Mesenchymal stem cell (in vitro differentiated cells and primary cell): ENCODE data around the gene PALLD.

ENCODE experiments used
- DNase-seq: peaks from one replicate; pipeline ENCODE4 v3.0.0-alpha.2; 2013
- H2AFZ ChIP-seq: one replicate; pipeline ENCODE4 v1.6.1; 2013; ENCODE audit warnings: low read depth, mild to moderate bottlenecking, control low read depth, inconsistent platforms, low read length, moderate library complexity
- H2AK5ac ChIP-seq: 2 replicates; pipeline ENCODE4 v1.6.1; 2013; ENCODE audit warnings: low read length, moderate library complexity, mild to moderate bottlenecking, inconsistent platforms; ENCODE audit not compliant: severe bottlenecking
- H2BK120ac ChIP-seq: one replicate; pipeline ENCODE4 v1.6.1; 2013; ENCODE audit warnings: low read depth, mild to moderate bottlenecking, inconsistent platforms, low read length, moderate library complexity
- H2BK12ac ChIP-seq, 2 experiments: one replicate each; pipeline ENCODE4 v1.6.1; 2013; ENCODE audit warnings: inconsistent platforms in 2 of 2, low read length in 2 of 2, mild to moderate bottlenecking in 2 of 2, moderate library complexity in 2 of 2, control low read depth in 1 of 2
- H2BK15ac ChIP-seq: one replicate; pipeline ENCODE4 v1.6.1; 2013; ENCODE audit warnings: mild to moderate bottlenecking, low read depth, inconsistent platforms; ENCODE audit not compliant: poor library complexity, severe bottlenecking
- H2BK5ac ChIP-seq: 2 replicates; pipeline ENCODE4 v1.6.1; 2013; ENCODE audit warnings: low read depth, mild to moderate bottlenecking, low read length, control low read depth, inconsistent platforms; ENCODE audit not compliant: poor library complexity, severe bottlenecking
- H3K14ac ChIP-seq, 2 experiments: one replicate each; pipeline ENCODE4 v1.6.1; 2013; ENCODE audit warnings: inconsistent platforms in 2 of 2, low read length in 2 of 2, control low read depth in 1 of 2, mild to moderate bottlenecking in 1 of 2, moderate library complexity in 1 of 2
- H3K18ac ChIP-seq, 2 experiments: one replicate each; pipeline ENCODE4 v1.6.1; 2013; ENCODE audit warnings: inconsistent platforms in 2 of 2, low read length in 2 of 2, control low read depth in 1 of 2, low read depth in 1 of 2, mild to moderate bottlenecking in 1 of 2
- H3K23ac ChIP-seq, 2 experiments: one replicate each; pipeline ENCODE4 v1.6.1; 2013; ENCODE audit warnings: inconsistent platforms in 2 of 2, low read length in 2 of 2, mild to moderate bottlenecking in 2 of 2, moderate library complexity in 2 of 2, control low read depth in 1 of 2
- H3K27ac ChIP-seq: 2 replicates; pipeline ENCODE4 v1.5.1; 2013; ENCODE audit warnings: mild to moderate bottlenecking, moderate library complexity, low read length, control low read depth, inconsistent platforms; ENCODE audit not compliant: poor library complexity, severe bottlenecking
- H3K27me3 ChIP-seq, 2 experiments: 2 replicates each; pipeline versions ENCODE4 v1.6.1 to v1.7.0; 2013; ENCODE audit warnings: low read length in 2 of 2, mild to moderate bottlenecking in 2 of 2, moderate library complexity in 2 of 2, control low read depth in 1 of 2, inconsistent platforms in 1 of 2; ENCODE audit not compliant: control insufficient read depth in 1 of 2, insufficient read depth in 1 of 2
- H3K36me3 ChIP-seq, 2 experiments: 2 replicates each; pipeline versions ENCODE4 v1.6.1 to v1.7.0; 2013; ENCODE audit warnings: low read length in 2 of 2, control low read depth in 1 of 2, inconsistent platforms in 1 of 2, low read depth in 1 of 2, mild to moderate bottlenecking in 1 of 2; ENCODE audit not compliant: insufficient read depth in 2 of 2, control insufficient read depth in 1 of 2
- H3K4ac ChIP-seq, 2 experiments: one replicate each; pipeline ENCODE4 v1.6.1; 2013; ENCODE audit warnings: inconsistent platforms in 2 of 2, low read length in 2 of 2, mild to moderate bottlenecking in 2 of 2, moderate library complexity in 2 of 2, control low read depth in 1 of 2, low read depth in 1 of 2
- H3K4me1 ChIP-seq: 2 replicates; pipeline ENCODE4 v1.6.1; 2013; ENCODE audit warnings: low read depth, low read length, control low read depth; ENCODE audit not compliant: control insufficient read depth, insufficient read depth
- H3K4me2 ChIP-seq: 2 replicates; pipeline ENCODE4 v1.6.1; 2013; ENCODE audit warnings: low read length, mild to moderate bottlenecking, inconsistent platforms; ENCODE audit not compliant: poor library complexity, severe bottlenecking
- H3K4me3 ChIP-seq, 2 experiments: 2 replicates each; pipeline versions ENCODE4 v1.5.1 to v1.7.0; 2013; ENCODE audit warnings: low read length in 2 of 2, mild to moderate bottlenecking in 2 of 2, control low read depth in 1 of 2, low read depth in 1 of 2; ENCODE audit not compliant: insufficient read depth in 1 of 2
- H3K79me1 ChIP-seq: replicated peaks from 2 replicates; pipeline ENCODE4 v1.6.1; 2013; ENCODE audit warnings: mild to moderate bottlenecking, control low read depth, low read length, inconsistent platforms; ENCODE audit not compliant: poor library complexity, severe bottlenecking
- H3K9ac ChIP-seq: 2 replicates; pipeline ENCODE4 v1.7.0; 2013; ENCODE audit warnings: mild to moderate bottlenecking, low read length, moderate library complexity
- H3K9me3 ChIP-seq: 2 replicates; pipeline ENCODE4 v1.7.0; 2013; ENCODE audit warnings: mild to moderate bottlenecking, low read length; ENCODE audit not compliant: control insufficient read depth
- H4K8ac ChIP-seq: one replicate; pipeline ENCODE4 v1.6.1; 2013; ENCODE audit warnings: inconsistent platforms, mild to moderate bottlenecking, low read length, moderate library complexity
- H4K91ac ChIP-seq: one replicate; pipeline ENCODE4 v1.6.1; 2013; ENCODE audit warnings: mild to moderate bottlenecking, low read length, inconsistent platforms
- WGBS: methylation state at CpG from one replicate; pipeline ENCODE4 v1.1.7; 2013; ENCODE audit warnings: mixed read lengths; 5-methylcytosine and 5-hydroxymethylcytosine counted together

Gene PALLD

DNA sequence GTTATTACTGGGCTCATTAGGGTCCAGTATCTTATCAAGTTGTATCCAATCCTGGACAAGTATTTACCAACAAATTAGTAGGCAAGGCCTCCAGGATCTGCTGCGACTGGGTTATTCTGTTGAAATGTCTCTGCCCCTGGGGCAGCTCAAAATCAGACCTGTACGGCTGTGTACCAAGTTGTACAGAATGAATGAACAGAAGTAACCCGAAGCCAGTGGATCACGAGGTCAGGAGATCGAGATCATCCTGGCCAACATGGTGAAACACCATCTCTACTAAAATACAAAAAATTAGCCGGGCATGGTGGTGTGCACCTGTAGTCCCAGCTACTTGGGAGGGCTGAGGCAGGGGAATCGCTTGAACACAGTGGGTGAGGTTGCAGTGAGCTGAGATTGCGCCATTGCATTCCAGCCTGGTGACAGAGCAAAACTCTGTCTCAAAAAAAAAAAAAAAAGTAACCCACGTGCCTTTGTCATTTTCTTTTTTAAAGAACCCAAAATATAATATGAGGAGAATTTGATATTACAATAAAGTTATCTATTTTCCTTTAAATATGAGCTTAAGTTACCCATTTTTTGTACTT is 385.9 kb downstream of the PALLD start:
- Histone ChIP-seq H3K9me3 (no peaks in the 10 kb centered on the region), H3K4ac (no peak overlapping the region), H4K8ac (no peak overlapping the region), H2BK12ac (no peak overlapping the region), H2BK5ac (no peak overlapping the region), H3K4me2 (no peak overlapping the region), H4K91ac (no peak overlapping the region), H3K9ac (peak overlapping the region; percentile 61), H3K36me3 (peaks cover 15 to 24% of the 10 kb centered on the region in 2 experiments), H3K27ac (no peak overlapping the region), H2AK5ac (no peak overlapping the region), H2AFZ (no peak overlapping the region), H3K18ac (no peak overlapping the region), H3K27me3 (no peaks in the 10 kb centered on the region), H3K79me1 (peaks cover 7% of the 10 kb centered on the region), H3K23ac (no peak overlapping the region), H3K4me3 (no peak overlapping the region), H3K14ac (no peak overlapping the region), H2BK15ac (no peak overlapping the region), H2BK120ac (no peak overlapping the region), H3K4me1 (peaks cover 4% of the 10 kb centered on the region)
- DNase-seq: peak; percentile 77
- 80% methylated on average over 6 of the region's 9 CpGs for whole genome bisulfite sequencing

DNA sequence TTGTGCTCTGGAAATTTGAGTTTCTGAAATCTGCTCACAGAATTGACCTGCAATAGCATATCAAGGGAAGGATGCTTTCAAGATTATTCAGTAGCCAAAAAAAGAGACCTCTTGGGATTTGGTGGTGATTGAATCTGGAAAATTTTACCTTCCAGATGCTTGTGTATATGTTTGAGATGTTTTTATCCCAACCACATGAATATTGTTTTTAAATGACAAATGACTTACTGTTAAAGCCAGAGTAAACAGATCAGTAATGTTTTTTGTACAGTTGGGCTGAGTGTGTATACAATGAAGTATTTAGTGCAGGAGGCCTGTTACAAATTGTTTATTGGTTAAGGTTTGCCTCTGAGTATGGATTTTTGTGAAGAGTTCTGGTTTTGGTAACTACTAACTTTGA is 386.7 kb downstream of the PALLD start:
- no peaks in the 10 kb centered on the region for H3K27me3 ChIP-seq
- H3K4me3 ChIP-seq: no peak overlapping the region
- H3K36me3 ChIP-seq: peaks cover 8 to 24% of the 10 kb centered on the region in 2 experiments
- no peak overlapping the region for H3K23ac ChIP-seq
- no peak overlapping the region for H3K14ac ChIP-seq
- no peak overlapping the region for H3K4ac ChIP-seq
- no peak overlapping the region for H2BK15ac ChIP-seq
- peaks cover 4% of the 10 kb centered on the region for H3K79me1 ChIP-seq
- no peak overlapping the region for H2AK5ac ChIP-seq
- H2BK120ac ChIP-seq: no peak overlapping the region
- no peak overlapping the region for H3K18ac ChIP-seq
- DNase-seq: peak; percentile 58
- H2AFZ ChIP-seq: no peak overlapping the region
- no peak overlapping the region for H2BK12ac ChIP-seq
- no peaks in the 10 kb centered on the region for H3K9me3 ChIP-seq
- H4K8ac ChIP-seq: no peak overlapping the region
- H2BK5ac ChIP-seq: no peak overlapping the region
- H3K4me2 ChIP-seq: no peak overlapping the region
- peaks cover 4% of the 10 kb centered on the region for H3K4me1 ChIP-seq
- H4K91ac ChIP-seq: no peak overlapping the region
- peak overlapping the region; percentile 61 for H3K9ac ChIP-seq
- no peak overlapping the region for H3K27ac ChIP-seq

DNA sequence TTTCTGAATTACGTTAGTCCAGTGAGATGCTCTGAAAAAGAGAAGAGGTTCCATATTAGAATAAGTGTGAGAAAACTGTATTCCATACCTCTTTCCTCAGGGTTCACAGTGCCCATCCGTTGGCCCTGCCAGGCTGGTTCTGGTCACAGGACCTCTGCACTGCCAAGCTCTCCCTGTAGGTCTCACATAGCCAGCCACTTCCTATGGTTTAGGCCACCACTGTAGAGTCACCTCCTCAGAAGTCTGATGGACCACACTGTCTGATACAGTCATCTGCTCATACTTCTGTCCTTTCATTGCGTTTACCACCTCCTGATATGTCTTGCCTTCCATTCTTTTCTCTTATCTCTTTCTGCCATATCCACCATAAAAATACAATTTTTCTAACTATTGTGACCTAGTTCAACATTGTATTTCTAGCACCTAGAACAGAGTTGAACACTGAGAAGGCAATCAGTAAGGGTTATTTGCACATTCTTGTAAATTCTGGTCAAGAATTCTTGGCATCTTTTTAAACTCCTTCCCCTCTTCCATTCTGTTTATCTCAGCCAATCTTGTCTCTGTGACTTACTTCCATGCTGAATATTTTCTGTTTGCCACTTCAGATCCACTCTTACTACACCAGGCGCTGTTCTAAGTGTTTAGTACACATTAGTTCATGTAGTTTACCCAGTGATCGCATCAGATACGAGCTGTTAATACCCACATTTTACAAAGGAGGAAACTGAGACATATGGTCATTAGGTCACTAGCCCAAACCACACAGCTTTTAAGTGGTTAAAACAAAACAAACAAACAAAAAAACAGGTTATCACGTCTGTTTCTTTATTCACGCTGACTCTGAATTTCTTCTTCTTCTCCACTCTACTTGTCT is 387.6 kb downstream of the PALLD start:
- Histone ChIP-seq H2BK120ac (no peak overlapping the region), H2BK15ac (no peak overlapping the region), H3K18ac (peak overlapping the region; percentile 60 to 86), H3K4me1 (peaks cover 4% of the 10 kb centered on the region), H4K91ac (peak overlapping the region; percentile 67), H3K4ac (peak overlapping the region in 1 of 2 experiments; percentile 34), H3K23ac (no peak overlapping the region), H2AFZ (no peak overlapping the region), H3K14ac (no peak overlapping the region), H3K79me1 (peaks cover 7% of the 10 kb centered on the region), H2BK12ac (peak overlapping the region in 1 of 2 experiments; percentile 50), H3K27ac (peak overlapping the region; percentile 76), H3K4me3 (no peak overlapping the region), H3K9me3 (no peaks in the 10 kb centered on the region), H4K8ac (peak overlapping the region; percentile 5), H2BK5ac (no peak overlapping the region), H2AK5ac (peak overlapping the region; percentile 29), H3K9ac (peak overlapping the region; percentile 61), H3K27me3 (no peaks in the 10 kb centered on the region), H3K4me2 (no peak overlapping the region), H3K36me3 (peaks cover 8 to 22% of the 10 kb centered on the region in 2 experiments)
- WGBS: 35% methylated on average over 7 of the region's 8 CpGs
- peak; percentile 51 for DNase-seq

DNA sequence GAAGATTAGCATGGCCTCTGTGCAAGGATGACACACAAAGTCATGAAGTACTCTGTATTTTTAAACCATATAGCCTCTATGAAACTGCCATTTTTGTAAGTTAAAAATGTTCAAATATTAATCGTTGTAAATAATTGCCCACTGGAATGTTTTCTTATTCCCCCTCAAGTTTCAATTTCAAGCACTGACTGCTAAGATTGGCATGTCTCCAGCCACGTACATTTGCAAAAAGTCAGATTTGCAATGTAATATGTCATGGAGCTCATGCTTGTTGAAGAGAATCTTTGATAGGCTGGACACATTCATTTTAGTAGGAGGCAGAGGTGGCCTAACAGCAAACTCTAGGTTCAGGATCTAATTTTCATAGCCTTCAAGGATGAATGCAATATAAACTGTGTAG is 388.5 kb downstream of the PALLD start:
- H3K4ac ChIP-seq: no peak overlapping the region
- no peak overlapping the region for H2BK15ac ChIP-seq
- no peak overlapping the region for H4K91ac ChIP-seq
- no peak for DNase-seq
- H3K36me3 ChIP-seq: peaks cover 11 to 31% of the 10 kb centered on the region in 2 experiments
- H3K27me3 ChIP-seq: no peaks in the 10 kb centered on the region
- H3K4me1 ChIP-seq: peaks cover 4% of the 10 kb centered on the region
- no peak overlapping the region for H2AK5ac ChIP-seq
- H2AFZ ChIP-seq: no peak overlapping the region
- H4K8ac ChIP-seq: no peak overlapping the region
- 89% methylated on average over 2 of the region's 2 CpGs for WGBS
- no peak overlapping the region for H2BK120ac ChIP-seq
- no peak overlapping the region for H3K4me2 ChIP-seq
- no peak overlapping the region for H3K9ac ChIP-seq
- peak overlapping the region; percentile 76 for H3K27ac ChIP-seq
- H2BK12ac ChIP-seq: no peak overlapping the region
- H3K79me1 ChIP-seq: peaks cover 11% of the 10 kb centered on the region
- H3K14ac ChIP-seq: no peak overlapping the region
- no peak overlapping the region for H3K18ac ChIP-seq
- H2BK5ac ChIP-seq: no peak overlapping the region
- H3K9me3 ChIP-seq: no peaks in the 10 kb centered on the region
- no peak overlapping the region for H3K23ac ChIP-seq
- H3K4me3 ChIP-seq: no peak overlapping the region
